HEK293 (cell line): ENCODE data around the gene HGD.

ENCODE experiments used
- CTCF ChIA-PET: fragments of 350-600 bp; formaldehyde crosslinking; extraction: SDS; loops from one replicate; lab custom pipeline; 2021; ENCODE audit warnings: antibody characterized with exemption; lab: Yijun Ruan, JAX
- POLR2A ChIA-PET: fragments of 300-600 bp; formaldehyde crosslinking; extraction: SDS; loops from one replicate; lab custom pipeline; 2020; ENCODE audit warnings: antibody characterized with exemption, inconsistent platforms; lab: Yijun Ruan, JAX
- H3K27ac ChIP-seq: fragments of 200-500 bp; sonication (Bioruptor generic); 2 replicates; pipeline ENCODE4 v1.5.1; 2014; ENCODE audit warnings: low read depth, low read length, control low read depth, inconsistent platforms; ENCODE audit errors: extremely low read depth
- H3K36me3 ChIP-seq, 2 experiments: fragments of 200-500 bp in 1 of 2; sonication (Bioruptor generic) in 1 of 2; 1 replicate in 1 of 2; 2 replicates in 1 of 2; pipeline ENCODE4 v1.5.1; 2014 to 2017; ENCODE audit warnings: inconsistent platforms in 2 of 2, low read length in 2 of 2; ENCODE audit not compliant: control insufficient read depth in 2 of 2, insufficient read depth in 1 of 2
- H3K4me1 ChIP-seq: fragments of 200-500 bp; sonication (Bioruptor generic); 2 replicates; pipeline ENCODE4 v1.5.1; 2014; ENCODE audit warnings: mild to moderate bottlenecking, low read length, inconsistent platforms; ENCODE audit not compliant: control insufficient read depth, insufficient read depth
- H3K4me3 ChIP-seq: 2 replicates; pipeline ENCODE4 v1.5.1; 2011; ENCODE audit warnings: low read depth, mild to moderate bottlenecking, control low read depth, low read length, moderate library complexity
- H3K9me3 ChIP-seq: fragments of 200-500 bp; sonication (Bioruptor generic); 2 replicates; pipeline ENCODE4 v1.5.1; 2014; ENCODE audit warnings: low read depth, low read length, inconsistent platforms; ENCODE audit not compliant: control insufficient read depth, insufficient read depth
- GLI4 ChIP-seq: fragments of 450-650 bp; formaldehyde crosslinking; IDR thresholded peaks from 2 replicates; pipeline ENCODE4 v1.5.1; 2016; ENCODE audit warnings: missing biosample characterization, missing genetic modification characterization
- IKZF3 ChIP-seq: fragments of 450-650 bp; IDR thresholded peaks from 2 replicates; pipeline ENCODE4 v1.5.0; 2018; ENCODE audit warnings: missing biosample characterization, mild to moderate bottlenecking, missing genetic modification characterization, moderate library complexity
- KLF16 ChIP-seq: fragments of 450-650 bp; formaldehyde crosslinking; IDR thresholded peaks from 2 replicates; pipeline ENCODE4 v1.5.1; 2017; ENCODE audit warnings: missing biosample characterization, missing genetic modification characterization
- KLF8 ChIP-seq: fragments of 450-650 bp; formaldehyde crosslinking; IDR thresholded peaks from 2 replicates; pipeline ENCODE4 v1.5.1; 2016; ENCODE audit warnings: missing biosample characterization, missing genetic modification characterization
- MZF1 ChIP-seq: fragments of 450-650 bp; formaldehyde crosslinking; IDR thresholded peaks from 2 replicates; pipeline ENCODE4 v1.5.1; 2017; ENCODE audit warnings: missing biosample characterization, missing genetic modification characterization, borderline replicate concordance
- RBAK ChIP-seq: fragments of 450-650 bp; formaldehyde crosslinking; IDR thresholded peaks from 2 replicates; pipeline ENCODE4 v1.5.1; 2016; ENCODE audit warnings: missing biosample characterization, missing genetic modification characterization
- REPIN1 ChIP-seq: fragments of 450-650 bp; formaldehyde crosslinking; IDR thresholded peaks from 2 replicates; pipeline ENCODE4 v1.5.1; 2017; ENCODE audit warnings: missing biosample characterization, missing genetic modification characterization, low read depth
- TCF7L2 ChIP-seq: IDR thresholded peaks from 2 replicates; pipeline ENCODE4 v1.6.1; 2011; ENCODE audit warnings: low read depth, mild to moderate bottlenecking, inconsistent platforms, low read length, moderate library complexity, borderline replicate concordance
- TSHZ1 ChIP-seq: fragments of 450-650 bp; formaldehyde crosslinking; IDR thresholded peaks from 2 replicates; pipeline ENCODE4 v1.5.1; 2016; ENCODE audit warnings: missing biosample characterization, missing genetic modification characterization, borderline replicate concordance
- ZBTB17 ChIP-seq: fragments of 450-650 bp; formaldehyde crosslinking; IDR thresholded peaks from 2 replicates; pipeline ENCODE4 v1.5.1; 2016; ENCODE audit warnings: missing biosample characterization, missing genetic modification characterization
- ZBTB21 ChIP-seq: fragments of 450-650 bp; formaldehyde crosslinking; IDR thresholded peaks from 2 replicates; pipeline ENCODE4 v1.5.1; 2017; ENCODE audit warnings: missing biosample characterization, missing genetic modification characterization
- ZFHX2 ChIP-seq: fragments of 450-650 bp; formaldehyde crosslinking; conservative IDR thresholded peaks from 2 replicates; pipeline ENCODE4 v1.5.1; 2016; ENCODE audit warnings: missing biosample characterization, missing genetic modification characterization
- ZFP69B ChIP-seq: fragments of 450-650 bp; formaldehyde crosslinking; IDR thresholded peaks from 2 replicates; pipeline ENCODE4 v1.5.1; 2016; ENCODE audit warnings: missing biosample characterization, missing genetic modification characterization
- ZNF121 ChIP-seq: fragments of 450-650 bp; formaldehyde crosslinking; IDR thresholded peaks from 2 replicates; pipeline ENCODE4 v1.5.1; 2016; ENCODE audit warnings: missing biosample characterization, missing genetic modification characterization
- ZNF169 ChIP-seq: fragments of 450-650 bp; formaldehyde crosslinking; IDR thresholded peaks from 2 replicates; pipeline ENCODE4 v1.5.1; 2016; ENCODE audit warnings: missing biosample characterization, missing genetic modification characterization
- ZNF248 ChIP-seq: fragments of 450-650 bp; formaldehyde crosslinking; IDR thresholded peaks from 2 replicates; pipeline ENCODE4 v1.5.1; 2017; ENCODE audit warnings: missing biosample characterization, missing genetic modification characterization
- ZNF266 ChIP-seq: fragments of 450-650 bp; formaldehyde crosslinking; IDR thresholded peaks from 2 replicates; pipeline ENCODE4 v1.5.1; 2016; ENCODE audit warnings: missing biosample characterization, missing genetic modification characterization, low read depth
- ZNF311 ChIP-seq: fragments of 450-650 bp; formaldehyde crosslinking; IDR thresholded peaks from 2 replicates; pipeline ENCODE4 v1.5.1; 2017; ENCODE audit warnings: missing biosample characterization, missing genetic modification characterization, borderline replicate concordance
- ZNF324 ChIP-seq: fragments of 450-650 bp; formaldehyde crosslinking; IDR thresholded peaks from 2 replicates; pipeline ENCODE4 v1.5.1; 2016; ENCODE audit warnings: missing biosample characterization, missing genetic modification characterization
- ZNF404 ChIP-seq: fragments of 450-650 bp; formaldehyde crosslinking; IDR thresholded peaks from 2 replicates; pipeline ENCODE4 v1.5.1; 2017; ENCODE audit warnings: missing biosample characterization, missing genetic modification characterization
- ZNF544 ChIP-seq: fragments of 450-650 bp; formaldehyde crosslinking; IDR thresholded peaks from 2 replicates; pipeline ENCODE4 v1.5.0; 2017; ENCODE audit warnings: missing biosample characterization, missing genetic modification characterization
- ZNF548 ChIP-seq: fragments of 450-650 bp; formaldehyde crosslinking; IDR thresholded peaks from 2 replicates; pipeline ENCODE4 v1.5.1; 2016; ENCODE audit warnings: missing biosample characterization, missing genetic modification characterization
- ZNF571 ChIP-seq: fragments of 450-650 bp; formaldehyde crosslinking; IDR thresholded peaks from 2 replicates; pipeline ENCODE4 v1.5.0; 2017; ENCODE audit warnings: missing biosample characterization, missing genetic modification characterization
- ZNF585B ChIP-seq: fragments of 450-650 bp; formaldehyde crosslinking; IDR thresholded peaks from 2 replicates; pipeline ENCODE4 v1.5.1; 2016; ENCODE audit warnings: missing biosample characterization, missing genetic modification characterization
- ZNF610 ChIP-seq: fragments of 450-650 bp; formaldehyde crosslinking; IDR thresholded peaks from 2 replicates; pipeline ENCODE4 v1.5.1; 2016; ENCODE audit warnings: missing biosample characterization, missing genetic modification characterization, borderline replicate concordance
- ZNF624 ChIP-seq: fragments of 450-650 bp; formaldehyde crosslinking; IDR thresholded peaks from 2 replicates; pipeline ENCODE4 v1.5.1; 2017; ENCODE audit warnings: missing biosample characterization, missing genetic modification characterization
- ZNF664 ChIP-seq: fragments of 450-650 bp; formaldehyde crosslinking; IDR thresholded peaks from 2 replicates; pipeline ENCODE4 v1.5.1; 2016; ENCODE audit warnings: missing biosample characterization, missing genetic modification characterization
- ZNF677 ChIP-seq: fragments of 450-650 bp; IDR thresholded peaks from 2 replicates; pipeline ENCODE4 v1.5.0; 2018; ENCODE audit warnings: missing biosample characterization, mild to moderate bottlenecking, missing genetic modification characterization, moderate library complexity
- ZSCAN4 ChIP-seq: fragments of 450-650 bp; formaldehyde crosslinking; IDR thresholded peaks from 2 replicates; pipeline ENCODE4 v1.5.1; 2017; ENCODE audit warnings: missing biosample characterization, missing genetic modification characterization
- TF ChIP-seq, protein P1 (sequence below): fragments of 450-650 bp; formaldehyde crosslinking; IDR thresholded peaks from 2 replicates; pipeline ENCODE4 v1.5.1; 2016; ENCODE audit warnings: missing biosample characterization, missing genetic modification characterization

HGD gene

GRCh38 chr3:120636795-120637401 is 45.1 kb downstream of the HGD start:
- H3K9me3 ChIP-seq: no peaks in the 10 kb centered on the region
- no peak overlapping the region for H3K4me3 ChIP-seq
- ChIA-PET POLR2A (no interaction called here), CTCF (no interaction called here)
- no peak overlapping the region for H3K27ac ChIP-seq
- H3K4me1 ChIP-seq: no peaks in the 10 kb centered on the region
- H3K36me3 ChIP-seq: no peaks in the 10 kb centered on the region
- TF ChIP-seq ZNF404 (tag by site-specific recombination) (no peak), ZNF324 (tag by site-specific recombination) (no peak), ZSCAN4 (no peak), ZNF544 (tag by site-specific recombination) (no peak), TCF7L2 (no peak), ZNF571 (tag by site-specific recombination) (no peak), ZNF624 (tag by site-specific recombination) (no peak), ZFP69B (no peak), MZF1 (no peak)
- TF ChIP-seq, protein P1, sequence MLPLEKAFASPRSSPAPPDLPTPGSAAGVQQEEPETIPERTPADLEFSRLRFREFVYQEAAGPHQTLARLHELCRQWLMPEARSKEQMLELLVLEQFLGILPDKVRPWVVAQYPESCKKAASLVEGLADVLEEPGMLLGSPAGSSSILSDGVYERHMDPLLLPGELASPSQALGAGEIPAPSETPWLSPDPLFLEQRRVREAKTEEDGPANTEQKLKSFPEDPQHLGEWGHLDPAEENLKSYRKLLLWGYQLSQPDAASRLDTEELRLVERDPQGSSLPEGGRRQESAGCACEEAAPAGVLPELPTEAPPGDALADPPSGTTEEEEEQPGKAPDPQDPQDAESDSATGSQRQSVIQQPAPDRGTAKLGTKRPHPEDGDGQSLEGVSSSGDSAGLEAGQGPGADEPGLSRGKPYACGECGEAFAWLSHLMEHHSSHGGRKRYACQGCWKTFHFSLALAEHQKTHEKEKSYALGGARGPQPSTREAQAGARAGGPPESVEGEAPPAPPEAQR: no peak
- TF ChIP-seq, all 188 proteins: peak for 0

DNA sequence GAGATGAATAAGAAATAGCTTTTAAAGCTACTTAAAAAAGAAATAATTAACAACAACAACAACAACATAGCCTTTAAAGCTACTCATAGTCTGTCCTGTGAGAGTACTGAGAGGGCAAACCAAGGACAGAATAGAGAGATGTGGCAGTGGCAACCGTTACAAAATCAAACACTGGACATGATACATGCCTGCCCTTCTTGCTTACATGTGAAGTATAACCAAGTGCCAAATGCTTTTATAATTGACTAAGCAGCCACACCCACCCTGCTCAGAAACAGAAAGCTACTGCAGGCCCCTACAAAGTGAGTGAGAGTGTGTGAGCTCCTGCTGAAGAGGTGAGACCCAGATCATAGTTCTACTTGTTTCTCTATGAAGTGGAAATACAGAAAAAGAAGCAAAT is 47.5 kb downstream of the HGD start:
- TF ChIP-seq ZNF624 (tag by site-specific recombination) (no peak), REPIN1 (tag by site-specific recombination) (no peak), ZNF610 (no peak), ZFHX2 (no peak), GLI4 (tag by site-specific recombination) (no peak), ZNF585B (tag by site-specific recombination) (no peak), KLF8 (no peak), ZBTB21 (no peak), ZNF664 (tag by site-specific recombination) (no peak), ZBTB17 (no peak), ZNF121 (tag by site-specific recombination) (no peak)
- ChIA-PET CTCF (interaction anchor here (1.1 kb wide), 1 partner anchor 66 kb away, joined by 3 read pairs; no protein-coding TSS in a partner anchor), POLR2A (no interaction called here)
- Histone ChIP-seq H3K9me3 (no peaks in the 10 kb centered on the region), H3K27ac (no peak overlapping the region), H3K4me1 (no peaks in the 10 kb centered on the region), H3K36me3 (no peaks in the 10 kb centered on the region), H3K4me3 (no peak overlapping the region)

DNA sequence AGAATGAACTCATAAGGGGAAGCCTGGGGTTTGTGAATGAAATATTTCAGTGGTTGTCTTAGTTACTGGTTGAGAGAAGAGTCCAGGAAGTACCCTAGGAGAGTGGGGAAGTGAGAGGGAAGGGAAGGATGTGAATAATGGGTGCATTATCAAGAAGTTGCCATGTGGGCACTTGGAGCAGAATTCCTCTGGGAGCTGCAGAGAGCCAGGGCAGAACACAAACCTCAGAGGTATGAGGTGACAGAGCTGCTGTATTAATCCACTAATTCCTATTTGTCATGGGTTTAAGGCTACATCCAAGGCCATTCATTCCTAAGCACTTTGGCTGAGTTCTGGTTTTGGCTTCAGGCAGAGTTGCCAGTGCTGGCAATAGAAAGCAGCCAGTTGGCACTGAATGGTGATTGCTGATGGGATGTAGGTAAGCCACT is 56.9 kb downstream of the HGD start:
- ChIA-PET POLR2A (no interaction called here), CTCF (interaction anchor here (0.6 to 0.7 kb wide), 3 partner anchors 10 to 1243 kb away, joined by 3 to 5 read pairs (median 3); no protein-coding TSS in a partner anchor)
- no peaks in the 10 kb centered on the region for H3K36me3 ChIP-seq
- no peaks in the 10 kb centered on the region for H3K4me1 ChIP-seq
- no peak overlapping the region for H3K27ac ChIP-seq
- H3K4me3 ChIP-seq: no peak overlapping the region
- no peaks in the 10 kb centered on the region for H3K9me3 ChIP-seq
- TF ChIP-seq KLF16 (tag by site-specific recombination) (no peak), ZNF548 (tag by site-specific recombination) (no peak), ZNF311 (tag by site-specific recombination) (no peak), ZNF266 (no peak), TSHZ1 (tag by site-specific recombination) (no peak), ZNF544 (tag by site-specific recombination) (no peak), ZNF677 (no peak), IKZF3 (tag by site-specific recombination) (no peak), ZNF169 (tag by site-specific recombination) (no peak), ZNF248 (tag by site-specific recombination) (no peak), RBAK (no peak)
